Daoy (cell line): ENCODE measurements around the gene TDP1. TPM values are rescaled to one million over a fixed set of nuclear protein-coding genes. Genes with fewer than 3 reads are reported as not detected.

ENCODE experiments used
- DNase-seq: peaks from one replicate; pipeline ENCODE4 v3.0.0-alpha.2; 2015; ENCODE audit warnings: low read depth
- total RNA-seq: library from RNA; depleted of rRNA; stranded (reverse); fragments of >200 nt; shearing (Covaris generic); gene quantifications from 2 replicates; pipeline ENCODE4 v1.2.3, GENCODE V29; 2014; rRNA removed

TDP1 gene
- total RNA-seq, result 48.1 and 50.6 TPM in 2 replicates

GRCh38 chr14:89955745-89956660 is at the start of gene TDP1:
TDP1 (plus strand) TSS chr14:89955927; CDS start chr14:89963115, 7,188 bp downstream.
- DNase-seq, result peak; percentile 98

- DNase-seq, result no peak
Observed at GRCh38 chr14:89906000-89906399, 49.7 kb upstream of the TDP1 start.

- DNase-seq, result no peak
Observed at GRCh38 chr14:89907655-89908054, 48.1 kb upstream of the TDP1 start.

- peak; percentile 71 for DNase-seq
Observed at GRCh38 chr14:89908712-89909450, 46.8 kb upstream of the TDP1 start.

- no peak for DNase-seq
Observed at GRCh38 chr14:89909586-89909985, 46.1 kb upstream of the TDP1 start.

GRCh38 chr14:89910691-89911009 is 45.1 kb upstream of the TDP1 start:
- no peak for DNase-seq

- DNase-seq, result peak; percentile 53
Observed at GRCh38 chr14:89911010-89911919, 44.5 kb upstream of the TDP1 start.

GRCh38 chr14:89912221-89912620 is 43.5 kb upstream of the TDP1 start:
- DNase-seq, result no peak

GRCh38 chr14:89912667-89913211 is 43.0 kb upstream of the TDP1 start:
- DNase-seq, result peak; percentile 82

- peak; percentile 57 for DNase-seq
Observed at GRCh38 chr14:89915114-89915878, 40.4 kb upstream of the TDP1 start.

- no peak for DNase-seq
Observed at GRCh38 chr14:89918721-89919120, 37.0 kb upstream of the TDP1 start.

GRCh38 chr14:89920056-89920455 is 35.7 kb upstream of the TDP1 start:
- DNase-seq, result no peak

GRCh38 chr14:89921346-89921745 is 34.4 kb upstream of the TDP1 start:
- DNase-seq, result peak; percentile 15

GRCh38 chr14:89922031-89922907 is 33.5 kb upstream of the TDP1 start:
- DNase-seq, result peak; percentile 88

GRCh38 chr14:89924268-89924667 is 31.5 kb upstream of the TDP1 start:
- no peak for DNase-seq

GRCh38 chr14:89926694-89927093 is 29.0 kb upstream of the TDP1 start:
- DNase-seq, result no peak

GRCh38 chr14:89927186-89927865 is 28.4 kb upstream of the TDP1 start:
- DNase-seq, result no peak

- DNase-seq, result no peak
Observed at GRCh38 chr14:89933002-89933401, 22.7 kb upstream of the TDP1 start.

GRCh38 chr14:89936654-89937185 is 19.0 kb upstream of the TDP1 start:
- no peak for DNase-seq
